Neural progenitor cell (in vitro differentiated cells): Measurements from ENCODE around the gene C12orf57.

Source experiments
- CTCF ChIP-seq: fragments of 200-600 bp; sonication (generic); IDR thresholded peaks from 2 replicates; pipeline ENCODE4 v1.5.1; 2017; ENCODE audit warnings: antibody characterized with exemption, mild to moderate bottlenecking
- EZH2 ChIP-seq: fragments of 200-600 bp; sonication (generic); IDR thresholded peaks from 2 replicates; pipeline ENCODE4 v1.6.1; 2017; ENCODE audit warnings: antibody characterized with exemption, mild to moderate bottlenecking, moderate library complexity
- EZH2phosphoT487 ChIP-seq: fragments of 200-600 bp; sonication (generic); IDR thresholded peaks from 2 replicates; pipeline ENCODE4 v1.6.1; 2017; ENCODE audit warnings: antibody characterized with exemption

GRCh38 chr12:6934110-6934509, 9.7 kb upstream of the C12orf57 start:
- TF ChIP-seq CTCF (no peak), EZH2 (no peak), EZH2phosphoT487 (no peak)
